GM23248 (cell line): ENCODE results near the gene SF3A1. TPM values are rescaled to one million over a fixed set of nuclear protein-coding genes. Genes with fewer than 3 reads are reported as not detected.
"Not testable (repeated sequence)": the region's sequence is repeated elsewhere in the genome, so short reads cannot be mapped to it uniquely, and the experiment has no call there.

Experiments used
- DNase-seq: peaks from one replicate; pipeline ENCODE4 v3.0.0-alpha.2; 2015
- H2AFZ ChIP-seq: fragments of 200-600 bp; sonication (generic); 2 replicates; pipeline ENCODE4 v1.6.1; 2016; ENCODE audit warnings: antibody characterized with exemption
- H3F3A ChIP-seq: fragments of 200-600 bp; sonication (generic); 2 replicates; pipeline ENCODE4 v1.6.1; 2016; ENCODE audit warnings: mild to moderate bottlenecking, antibody characterized with exemption, mixed run types; ENCODE audit not compliant: insufficient read depth
- H3K27ac ChIP-seq: fragments of 200-600 bp; sonication (generic); 2 replicates; pipeline ENCODE4 v1.5.1; 2016; ENCODE audit warnings: mild to moderate bottlenecking
- H3K27me3 ChIP-seq: fragments of 200-600 bp; sonication (generic); replicated peaks from 2 replicates; pipeline ENCODE4 v1.6.1; 2016; ENCODE audit warnings: mild to moderate bottlenecking; ENCODE audit not compliant: insufficient read depth
- H3K36me3 ChIP-seq: fragments of 200-600 bp; sonication (generic); 2 replicates; pipeline ENCODE4 v1.6.1; 2016; ENCODE audit warnings: low read depth, mild to moderate bottlenecking
- H3K4me1 ChIP-seq: fragments of 200-600 bp; sonication (generic); 2 replicates; pipeline ENCODE4 v1.6.1; 2016; ENCODE audit warnings: mild to moderate bottlenecking; ENCODE audit not compliant: insufficient read depth
- H3K4me2 ChIP-seq: fragments of 200-600 bp; sonication (generic); one replicate; pipeline ENCODE4 v1.6.1; 2016; ENCODE audit warnings: mild to moderate bottlenecking; ENCODE audit not compliant: unreplicated experiment
- H3K4me3 ChIP-seq: fragments of 200-600 bp; sonication (generic); 2 replicates; pipeline ENCODE4 v1.5.1; 2016; ENCODE audit warnings: mild to moderate bottlenecking
- H3K79me2 ChIP-seq: fragments of 200-600 bp; sonication (generic); 2 replicates; pipeline ENCODE4 v1.6.1; 2016; ENCODE audit warnings: mild to moderate bottlenecking; ENCODE audit not compliant: insufficient read depth
- H3K9ac ChIP-seq: fragments of 200-600 bp; sonication (generic); 2 replicates; pipeline ENCODE4 v1.6.1; 2016; ENCODE audit warnings: mild to moderate bottlenecking
- H3K9me2 ChIP-seq: fragments of 200-600 bp; sonication (generic); 2 replicates; pipeline ENCODE4 v1.6.1; 2016; ENCODE audit warnings: mixed run types, mild to moderate bottlenecking, moderate library complexity; ENCODE audit not compliant: insufficient read depth
- H3K9me3 ChIP-seq: fragments of 200-600 bp; sonication (generic); one replicate; pipeline ENCODE4 v1.6.1; 2017; ENCODE audit warnings: low read depth
- H4K20me1 ChIP-seq: fragments of 200-600 bp; sonication (generic); 2 replicates; pipeline ENCODE4 v1.6.0; 2016; ENCODE audit not compliant: insufficient read depth
- EZH2 ChIP-seq: fragments of 200-600 bp; sonication (generic); IDR thresholded peaks from 2 replicates; pipeline ENCODE4 v1.6.1; 2018; ENCODE audit warnings: antibody characterized with exemption, mild to moderate bottlenecking; ENCODE audit not compliant: insufficient read depth, poor library complexity, severe bottlenecking
- EZH2phosphoT487 ChIP-seq: fragments of 200-600 bp; sonication (generic); IDR thresholded peaks from 2 replicates; pipeline ENCODE4 v1.6.1; 2018; ENCODE audit warnings: antibody characterized with exemption, moderate library complexity, mild to moderate bottlenecking, low read depth; ENCODE audit not compliant: insufficient read depth
- WGBS, 2 experiments: methylation state at CpG; one replicate each; pipeline ENCODE4 v1.1.6; 2015 to 2017; ENCODE audit warnings: low lambda C conversion rate in 2 of 2, low coverage in 1 of 2; ENCODE audit errors: missing lambda C conversion rate in 2 of 2; 5-methylcytosine and 5-hydroxymethylcytosine counted together
- in situ Hi-C: fragments of 300-500 bp; cut with MboI; formaldehyde crosslinking; loops from 2 replicates; pipeline ENCODE4 v1.15.0; 2020
- polyA plus RNA-seq: library from polyadenylated mRNA; unstranded; fragments of >200 nt; fragmentation: Nextera tagmentation; extraction: Ambion mirVana; gene quantifications from 2 replicates; pipeline ENCODE4 v1.2.1, GENCODE V29; 2016
- total RNA-seq: library from RNA; depleted of rRNA; stranded (reverse); fragments of >200 nt; shearing (Covaris generic); gene quantifications from 2 replicates; pipeline ENCODE4 v1.2.3, GENCODE V29; 2014

Gene SF3A1
- total and polyA plus RNA-seq, 2 experiments from 2014 or later, result 12.9 to 75.0 TPM

GRCh38 chr22:30347255-30347892 lies 9.3 kb downstream of the SF3A1 start:
- Histone ChIP-seq H4K20me1 (no peaks in the 10 kb centered on the region), H3K36me3 (peaks cover 72% of the 10 kb centered on the region)

GRCh38 chr22:30344447-30345200 lies 12.1 kb downstream of the SF3A1 start:
- no peak overlapping the region for H3K4me2 ChIP-seq
- peaks cover 39% of the 10 kb centered on the region for H3K79me2 ChIP-seq
- H3K9me3 ChIP-seq, result no peaks in the 10 kb centered on the region
- no peaks in the 10 kb centered on the region for H3K27me3 ChIP-seq
- no peaks in the 10 kb centered on the region for H3K4me1 ChIP-seq
- H3K9me2 ChIP-seq, result no peaks in the 10 kb centered on the region
- H2AFZ ChIP-seq, result no peak overlapping the region
- in situ Hi-C loops, result no loop called here
- peaks cover 61% of the 10 kb centered on the region for H3K36me3 ChIP-seq
- no peaks in the 10 kb centered on the region for H4K20me1 ChIP-seq
- DNase-seq, result no peak
- H3F3A ChIP-seq, result no peaks in the 10 kb centered on the region
- no peak overlapping the region for H3K4me3 ChIP-seq
- no peak overlapping the region for H3K27ac ChIP-seq
- no peak overlapping the region for H3K9ac ChIP-seq
- 93 to 95% methylated on average over 13 of the region's 13 CpGs for WGBS, 2 experiments
- no peak for TF ChIP-seq EZH2phosphoT487

More at GRCh38 chr22:30347255-30347892, 9.3 kb downstream of the SF3A1 start:
- Histone ChIP-seq H3K27ac (no peak overlapping the region), H3K4me1 (no peaks in the 10 kb centered on the region), H2AFZ (no peak overlapping the region), H3K9me2 (no peaks in the 10 kb centered on the region), H3K9ac (no peak overlapping the region), H3F3A (no peaks in the 10 kb centered on the region), H3K9me3 (no peaks in the 10 kb centered on the region), H3K4me2 (no peak overlapping the region), H3K79me2 (peaks cover 66% of the 10 kb centered on the region), H3K4me3 (no peak overlapping the region), H3K27me3 (no peaks in the 10 kb centered on the region)
- no peak for DNase-seq
- WGBS, 2 experiments, result 78 to 89% methylated on average over 5 of the region's 5 CpGs
- TF ChIP-seq EZH2phosphoT487, result no peak
- TF ChIP-seq EZH2, result no peak
- in situ Hi-C loops, result no loop called here

- no peak overlapping the region for H3K27ac ChIP-seq
Observed at GRCh38 chr22:30340911-30341685, 15.6 kb downstream of the SF3A1 start.

GRCh38 chr22:30338802-30339201 lies 17.9 kb downstream of the SF3A1 start:
- Histone ChIP-seq H3K79me2 (no peaks in the 10 kb centered on the region), H2AFZ (no peak overlapping the region), H3K9me2 (no peaks in the 10 kb centered on the region), H3K4me1 (no peaks in the 10 kb centered on the region), H3K9ac (no peak overlapping the region), H3F3A (peaks cover 1% of the 10 kb centered on the region; the same call in 1 of the 2 replicates), H3K4me2 (no peak overlapping the region), H3K9me3 (no peaks in the 10 kb centered on the region), H3K36me3 (peaks cover 69% of the 10 kb centered on the region), H3K27ac (no peak overlapping the region), H3K4me3 (no peak overlapping the region), H4K20me1 (no peaks in the 10 kb centered on the region), H3K27me3 (no peaks in the 10 kb centered on the region)
- no peak for DNase-seq
- in situ Hi-C loops, result no loop called here
- TF ChIP-seq EZH2phosphoT487 (no peak), EZH2 (no peak)
- whole genome bisulfite sequencing, 2 experiments, result 86 to 93% methylated on average over 7 of the region's 7 CpGs

More at GRCh38 chr22:30340911-30341685, 15.6 kb downstream of the SF3A1 start:
- Histone ChIP-seq H4K20me1 (no peaks in the 10 kb centered on the region), H2AFZ (no peak overlapping the region), H3K4me3 (no peak overlapping the region), H3F3A (no peaks in the 10 kb centered on the region), H3K9me3 (no peaks in the 10 kb centered on the region), H3K9me2 (no peaks in the 10 kb centered on the region), H3K9ac (no peak overlapping the region), H3K4me1 (no peaks in the 10 kb centered on the region), H3K27me3 (no peaks in the 10 kb centered on the region), H3K36me3 (peaks cover 65% of the 10 kb centered on the region), H3K79me2 (peaks cover 5% of the 10 kb centered on the region; the same call in 1 of the 2 replicates), H3K4me2 (no peak overlapping the region)
- no peak for DNase-seq
- TF ChIP-seq EZH2 (no peak), EZH2phosphoT487 (no peak)
- in situ Hi-C loops, result no loop called here
- 76 to 78% methylated on average over 16 of the region's 16 CpGs for WGBS, 2 experiments

- H3K9me2 ChIP-seq, H3K4me1 ChIP-seq, H3K27me3 ChIP-seq, H3K9me3 ChIP-seq, H3K9ac ChIP-seq, H3K4me3 ChIP-seq, H3K79me2 ChIP-seq, H3K27ac ChIP-seq, H3F3A ChIP-seq, H3K4me2 ChIP-seq, H2AFZ ChIP-seq, H4K20me1 ChIP-seq, DNase-seq, in situ Hi-C loops: not testable (repeated sequence)
- WGBS, 2 experiments, result 79 to 89% methylated on average over 4 to 9 of the region's 9 CpGs
- H3K36me3 ChIP-seq, result peaks cover 68% of the 10 kb centered on the region
Observed at GRCh38 chr22:30338341-30338740, 18.4 kb downstream of the SF3A1 start.
